ENCODE data around the gene KCNG1. TPM values are rescaled to one million over a fixed set of nuclear protein-coding genes. Genes with fewer than 3 reads are reported as not detected.

The KCNG1 gene
- total and polyA plus RNA-seq, 5 donors from 2014 or later, result 0.24 to 0.27 TPM; not detected in 3

DNA sequence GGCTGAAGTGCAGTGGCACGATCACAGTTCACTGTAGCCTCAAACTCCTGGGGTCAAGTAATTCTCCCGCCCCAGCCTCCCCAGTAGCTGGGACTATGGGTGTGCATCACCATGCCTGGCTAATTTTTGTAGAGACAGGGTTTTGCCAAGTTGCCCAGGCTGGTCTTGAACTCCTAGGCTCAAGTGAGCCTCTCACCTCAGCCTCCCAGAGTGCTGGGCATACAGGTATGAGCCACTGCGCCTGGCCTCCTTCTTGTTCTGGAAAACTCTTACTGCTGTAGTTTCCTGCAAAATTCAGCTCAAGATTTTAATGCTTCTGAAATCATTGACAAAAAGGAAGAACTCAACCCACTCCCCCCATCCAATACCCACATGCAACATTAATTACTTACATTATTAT, 21.9 kb upstream of the KCNG1 start:
- Histone ChIP-seq H3K27me3 (ENCODE audit: control insufficient read depth, insufficient read depth, low read length) (peaks cover 1% of the 10 kb centered on the region), H3K4me1 (ENCODE audit: control insufficient read depth, insufficient read depth, low read length, poor library complexity, severe bottlenecking) (no peaks in the 10 kb centered on the region), H3K9me3 (ENCODE audit: control insufficient read depth in 2 of 2, low read length in 2 of 2) (peaks cover 2 to 5% of the 10 kb centered on the region in 2 experiments), H3K4me3 (ENCODE audit: low read depth, low read length) (no peak overlapping the region), H3K27ac (ENCODE audit: insufficient read depth, low read length, poor library complexity, severe bottlenecking) (no peak overlapping the region), H3K36me3 (ENCODE audit: control insufficient read depth, insufficient read depth, low read length) (no peaks in the 10 kb centered on the region)
- Mint-ChIP-seq H3K4me3 (no peak overlapping the region), H3K27me3 (peaks cover 9% of the 10 kb centered on the region), H3K9me3 (no peaks in the 10 kb centered on the region), H3K36me3 (no peaks in the 10 kb centered on the region), H3K27ac (no peak overlapping the region), H3K4me1 (no peaks in the 10 kb centered on the region)
- DNase-seq (no peak), ATAC-seq (ENCODE audit: low read depth in 2 of 2) (no peak)

DNA sequence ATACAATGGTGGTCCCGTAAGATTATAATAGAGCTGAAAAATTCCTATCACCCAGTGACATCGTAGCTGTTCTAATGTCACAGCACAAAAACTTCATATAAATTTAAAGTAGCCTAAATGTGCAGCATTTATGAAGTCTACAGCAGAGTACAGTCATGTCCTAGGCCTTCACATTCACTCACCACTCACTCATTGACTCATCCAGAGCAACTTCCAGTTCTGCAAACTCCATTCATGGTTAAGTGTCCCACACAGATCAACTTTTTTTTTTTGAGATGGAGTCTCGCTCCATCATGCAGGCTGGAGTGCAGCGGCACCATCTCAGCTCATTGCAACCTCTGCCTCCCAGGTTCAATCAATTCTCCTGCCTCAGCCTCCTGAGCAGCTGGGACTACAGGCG, 20.9 kb upstream of the KCNG1 start:
- H3K4me3 Mint-ChIP-seq, result peak overlapping the region in 1 of 4 donors; percentile 10
- H3K27me3 Mint-ChIP-seq, result peaks cover 9% of the 10 kb centered on the region
- Histone ChIP-seq H3K27me3 (ENCODE audit: control insufficient read depth, insufficient read depth, low read length) (peaks cover 1% of the 10 kb centered on the region), H3K4me3 (ENCODE audit: low read depth, low read length) (no peak overlapping the region), H3K4me1 (ENCODE audit: control insufficient read depth, insufficient read depth, low read length, poor library complexity, severe bottlenecking) (no peaks in the 10 kb centered on the region), H3K9me3 (ENCODE audit: control insufficient read depth in 2 of 2, low read length in 2 of 2) (peaks cover 2 to 5% of the 10 kb centered on the region in 2 experiments), H3K27ac (ENCODE audit: insufficient read depth, low read length, poor library complexity, severe bottlenecking) (no peak overlapping the region), H3K36me3 (ENCODE audit: control insufficient read depth, insufficient read depth, low read length) (no peaks in the 10 kb centered on the region)
- DNase-seq (no peak), ATAC-seq (ENCODE audit: low read depth in 2 of 2) (no peak)
- no peaks in the 10 kb centered on the region for H3K4me1 Mint-ChIP-seq
- no peak overlapping the region for H3K27ac Mint-ChIP-seq
- no peaks in the 10 kb centered on the region for H3K36me3 Mint-ChIP-seq
- H3K9me3 Mint-ChIP-seq, result no peaks in the 10 kb centered on the region

DNA sequence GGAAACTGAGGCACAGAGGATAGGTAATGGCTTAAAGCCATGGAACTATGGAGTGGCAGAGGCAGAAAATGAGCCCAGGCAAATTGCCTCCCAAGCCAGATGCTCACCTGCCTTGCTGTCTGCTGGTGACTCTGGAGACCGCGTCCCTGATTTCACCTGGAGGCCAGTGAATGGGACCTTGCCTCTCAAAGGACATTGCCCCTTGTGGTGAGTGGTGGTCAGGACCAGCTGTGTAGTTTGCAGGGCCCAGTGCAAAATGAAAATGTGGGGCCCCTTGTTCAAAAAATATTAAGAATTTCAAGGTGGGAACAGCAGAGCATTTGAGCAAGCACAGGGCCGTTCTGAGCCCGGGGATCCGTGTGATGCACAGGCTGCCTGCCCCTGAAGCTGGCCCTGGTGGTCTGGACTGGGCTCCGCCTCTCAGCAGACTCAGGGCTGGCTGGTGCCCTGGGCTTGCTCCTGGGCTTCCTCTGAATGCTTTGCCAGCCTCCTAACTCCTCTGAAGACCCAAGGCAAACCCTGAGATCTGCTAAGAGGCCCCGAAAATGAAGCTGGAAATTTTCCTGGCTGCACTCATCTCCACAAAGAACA, 19.8 kb upstream of the KCNG1 start:
- H3K36me3 ChIP-seq (ENCODE audit: control insufficient read depth, insufficient read depth, low read length), result no peaks in the 10 kb centered on the region
- Mint-ChIP-seq H3K36me3 (no peaks in the 10 kb centered on the region), H3K9me3 (no peaks in the 10 kb centered on the region), H3K4me1 (no peaks in the 10 kb centered on the region), H3K27ac (no peak overlapping the region), H3K27me3 (peaks cover 9% of the 10 kb centered on the region), H3K4me3 (no peak overlapping the region)
- H3K27me3 ChIP-seq (ENCODE audit: control insufficient read depth, insufficient read depth, low read length), result peaks cover 1% of the 10 kb centered on the region
- H3K4me3 ChIP-seq (ENCODE audit: low read depth, low read length), result no peak overlapping the region
- DNase-seq (no peak), ATAC-seq (ENCODE audit: low read depth in 2 of 2) (no peak)
- no peak overlapping the region for H3K27ac ChIP-seq (ENCODE audit: insufficient read depth, low read length, poor library complexity, severe bottlenecking)
- peaks cover 2 to 5% of the 10 kb centered on the region in 2 experiments for H3K9me3 ChIP-seq (ENCODE audit: control insufficient read depth in 2 of 2, low read length in 2 of 2)
- H3K4me1 ChIP-seq (ENCODE audit: control insufficient read depth, insufficient read depth, low read length, poor library complexity, severe bottlenecking), result no peaks in the 10 kb centered on the region

DNA sequence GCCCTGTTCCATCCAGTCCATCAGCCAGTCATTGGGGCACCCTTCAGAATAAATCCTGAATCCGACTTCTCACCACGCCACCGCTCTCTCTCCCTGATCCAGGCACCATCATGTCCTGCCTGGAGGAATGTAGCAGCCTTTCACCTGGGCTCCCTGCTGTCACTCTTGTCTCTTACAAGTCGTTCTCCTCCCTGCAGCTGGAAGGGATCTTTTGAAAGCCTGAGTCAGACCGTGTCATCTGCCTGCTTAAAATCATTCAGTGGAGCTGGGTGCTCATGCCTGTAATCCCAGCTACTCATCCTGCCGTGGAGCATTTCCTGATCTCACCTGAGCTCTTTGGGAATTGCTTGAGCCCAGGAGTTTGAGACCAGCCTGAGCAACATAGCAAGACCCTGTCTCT, 19.2 kb upstream of the KCNG1 start:
- H3K27me3 Mint-ChIP-seq, result peaks cover 9% of the 10 kb centered on the region
- DNase-seq (no peak), ATAC-seq (ENCODE audit: low read depth in 2 of 2) (no peak)
- Histone ChIP-seq H3K27me3 (ENCODE audit: control insufficient read depth, insufficient read depth, low read length) (peaks cover 1% of the 10 kb centered on the region), H3K27ac (ENCODE audit: insufficient read depth, low read length, poor library complexity, severe bottlenecking) (no peak overlapping the region), H3K9me3 (ENCODE audit: control insufficient read depth in 2 of 2, low read length in 2 of 2) (peaks cover 2 to 5% of the 10 kb centered on the region in 2 experiments), H3K36me3 (ENCODE audit: control insufficient read depth, insufficient read depth, low read length) (no peaks in the 10 kb centered on the region), H3K4me3 (ENCODE audit: low read depth, low read length) (no peak overlapping the region), H3K4me1 (ENCODE audit: control insufficient read depth, insufficient read depth, low read length, poor library complexity, severe bottlenecking) (no peaks in the 10 kb centered on the region)
- no peaks in the 10 kb centered on the region for H3K36me3 Mint-ChIP-seq
- H3K4me3 Mint-ChIP-seq, result no peak overlapping the region
- H3K27ac Mint-ChIP-seq, result no peak overlapping the region
- H3K9me3 Mint-ChIP-seq, result no peaks in the 10 kb centered on the region
- no peaks in the 10 kb centered on the region for H3K4me1 Mint-ChIP-seq

DNA sequence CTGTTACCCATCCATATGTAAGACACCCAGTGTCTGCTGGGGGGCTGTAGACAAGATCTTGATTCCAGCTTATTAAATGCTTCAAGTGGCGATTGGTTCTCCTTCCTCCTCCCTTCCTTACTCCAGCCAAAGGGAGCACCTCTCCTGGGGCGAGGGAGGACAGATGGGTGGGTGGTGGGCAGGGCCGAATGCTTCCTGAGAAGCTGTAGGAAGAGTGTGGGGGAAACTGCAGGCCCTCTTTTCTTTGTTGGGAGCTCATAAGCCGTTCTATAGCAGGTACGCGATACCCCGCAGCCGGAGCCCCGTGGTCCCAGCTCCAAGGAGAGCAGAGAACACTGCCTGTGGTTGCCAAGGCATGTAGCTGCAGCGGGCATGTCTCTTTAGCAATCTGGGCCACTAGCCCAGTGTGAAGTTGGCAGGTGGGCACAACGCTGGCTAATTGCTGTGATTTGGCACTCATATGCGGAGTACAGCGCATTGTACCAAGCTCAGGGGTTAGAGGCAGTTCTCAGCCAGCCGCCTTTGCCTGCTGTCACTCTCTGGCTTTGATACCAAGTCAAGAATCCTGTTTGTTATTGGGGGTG, 14.7 kb upstream of the KCNG1 start:
- Histone ChIP-seq H3K27ac (ENCODE audit: insufficient read depth, low read length, poor library complexity, severe bottlenecking) (no peak overlapping the region), H3K4me3 (ENCODE audit: low read depth, low read length) (no peak overlapping the region)
- H3K4me3 Mint-ChIP-seq, result no peak overlapping the region

DNA sequence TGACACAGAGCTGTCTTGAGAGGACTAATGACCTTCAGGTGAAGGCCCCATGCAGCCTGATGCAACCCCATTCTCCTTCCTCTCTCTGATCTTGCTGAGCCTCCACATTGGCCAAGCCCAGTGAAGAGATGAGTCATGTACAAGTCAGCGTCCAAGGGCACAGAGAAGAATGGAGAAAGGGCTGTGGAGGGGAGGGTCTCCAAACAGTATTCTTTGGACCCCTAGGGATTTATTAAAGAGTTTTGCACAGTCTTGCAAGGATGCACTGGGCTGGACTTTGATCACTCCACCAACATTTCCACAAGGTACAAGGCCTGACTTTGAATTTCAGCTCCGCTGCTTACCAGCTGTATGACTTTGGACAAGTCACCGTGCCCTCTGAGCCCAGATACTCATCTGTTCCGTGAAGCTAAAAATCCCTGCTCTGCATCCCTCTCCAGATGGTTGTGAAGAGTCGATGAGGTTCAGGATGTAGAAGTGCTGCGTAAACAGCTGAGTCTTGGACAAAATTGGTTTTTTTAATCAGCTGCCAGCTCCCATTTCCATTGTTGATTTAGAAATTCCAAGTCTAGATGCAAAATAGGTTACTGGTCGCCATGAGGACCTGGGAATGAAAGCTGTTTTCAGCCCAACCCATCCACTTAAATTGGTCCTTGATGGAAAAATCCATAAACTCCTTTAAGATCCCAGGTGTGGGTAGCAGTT, 14.1 kb upstream of the KCNG1 start:
- Mint-ChIP-seq H3K27ac (no peak overlapping the region), H3K36me3 (no peaks in the 10 kb centered on the region), H3K4me3 (no peak overlapping the region), H3K9me3 (peaks cover 0 to 4% (median 0%) of the 10 kb centered on the region in 7 donors), H3K4me1 (no peaks in the 10 kb centered on the region), H3K27me3 (peaks cover 12% of the 10 kb centered on the region)
- H3K9me3 ChIP-seq (ENCODE audit: control insufficient read depth in 2 of 2, low read length in 2 of 2), result no peaks in the 10 kb centered on the region
- H3K4me3 ChIP-seq (ENCODE audit: low read depth, low read length), result no peak overlapping the region
- H3K27ac ChIP-seq (ENCODE audit: insufficient read depth, low read length, poor library complexity, severe bottlenecking), result no peak overlapping the region
- no peaks in the 10 kb centered on the region for H3K36me3 ChIP-seq (ENCODE audit: control insufficient read depth, insufficient read depth, low read length)
- DNase-seq (no peak), ATAC-seq (ENCODE audit: low read depth in 2 of 2) (no peak)
- no peaks in the 10 kb centered on the region for H3K4me1 ChIP-seq (ENCODE audit: control insufficient read depth, insufficient read depth, low read length, poor library complexity, severe bottlenecking)
- H3K27me3 ChIP-seq (ENCODE audit: control insufficient read depth, insufficient read depth, low read length), result no peaks in the 10 kb centered on the region

More for the DNA sequence above, 14.7 kb upstream of the KCNG1 start:
- ATAC-seq (ENCODE audit: low read depth in 2 of 2) (no peak), DNase-seq (no peak)
- Mint-ChIP-seq H3K27me3 (peaks cover 12% of the 10 kb centered on the region), H3K4me1 (no peaks in the 10 kb centered on the region), H3K36me3 (no peaks in the 10 kb centered on the region), H3K9me3 (peaks cover 0 to 4% (median 0%) of the 10 kb centered on the region in 7 donors), H3K27ac (no peak overlapping the region)
- peaks cover 1% of the 10 kb centered on the region for H3K27me3 ChIP-seq (ENCODE audit: control insufficient read depth, insufficient read depth, low read length)
- H3K4me1 ChIP-seq (ENCODE audit: control insufficient read depth, insufficient read depth, low read length, poor library complexity, severe bottlenecking), result no peaks in the 10 kb centered on the region
- no peaks in the 10 kb centered on the region for H3K9me3 ChIP-seq (ENCODE audit: control insufficient read depth in 2 of 2, low read length in 2 of 2)
- no peaks in the 10 kb centered on the region for H3K36me3 ChIP-seq (ENCODE audit: control insufficient read depth, insufficient read depth, low read length)

DNA sequence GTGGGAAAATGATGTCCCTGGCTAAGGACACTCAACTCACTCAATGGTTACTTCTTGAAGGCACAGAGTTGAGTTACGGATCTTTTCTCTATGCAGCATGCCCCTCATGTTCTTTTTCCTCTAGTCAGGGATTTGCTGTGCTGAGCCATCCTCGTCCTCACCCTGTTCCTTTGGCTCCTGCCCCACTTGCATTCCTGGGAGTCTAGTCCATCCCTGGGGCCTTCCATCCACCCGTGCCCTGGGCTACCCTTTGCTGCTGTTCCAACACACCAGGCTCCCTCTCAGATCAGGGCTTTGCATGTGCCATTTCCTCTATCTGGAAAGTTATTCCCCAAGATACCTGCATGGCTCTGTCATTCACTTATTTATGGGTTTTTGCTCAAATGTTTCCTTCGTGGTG, 13.3 kb upstream of the KCNG1 start:
- peaks cover 0 to 4% (median 0%) of the 10 kb centered on the region in 7 donors for H3K9me3 Mint-ChIP-seq
- ATAC-seq (ENCODE audit: low read depth in 2 of 2) (no peak), DNase-seq (no peak)
- H3K27ac Mint-ChIP-seq, result no peak overlapping the region
- no peaks in the 10 kb centered on the region for H3K36me3 ChIP-seq (ENCODE audit: control insufficient read depth, insufficient read depth, low read length)
- no peak overlapping the region for H3K27ac ChIP-seq (ENCODE audit: insufficient read depth, low read length, poor library complexity, severe bottlenecking)
- H3K4me1 Mint-ChIP-seq, result no peaks in the 10 kb centered on the region
- no peak overlapping the region for H3K4me3 Mint-ChIP-seq
- no peaks in the 10 kb centered on the region for H3K36me3 Mint-ChIP-seq
- no peaks in the 10 kb centered on the region for H3K9me3 ChIP-seq (ENCODE audit: control insufficient read depth in 2 of 2, low read length in 2 of 2)
- H3K4me1 ChIP-seq (ENCODE audit: control insufficient read depth, insufficient read depth, low read length, poor library complexity, severe bottlenecking), result no peaks in the 10 kb centered on the region
- no peak overlapping the region for H3K4me3 ChIP-seq (ENCODE audit: low read depth, low read length)
- peaks cover 12% of the 10 kb centered on the region for H3K27me3 Mint-ChIP-seq
- no peaks in the 10 kb centered on the region for H3K27me3 ChIP-seq (ENCODE audit: control insufficient read depth, insufficient read depth, low read length)
